Measurements from ENCODE around the gene SMC2. TPM values are rescaled to one million over a fixed set of nuclear protein-coding genes. Genes with fewer than 3 reads are reported as not detected.

The SMC2 gene
- total and polyA plus RNA-seq, 10 of the 15 experiments (the other 5 are each of a cell fraction or from before 2014, with no cell fraction given) = 22.9 to 116 (median 50.0) TPM

DNA sequence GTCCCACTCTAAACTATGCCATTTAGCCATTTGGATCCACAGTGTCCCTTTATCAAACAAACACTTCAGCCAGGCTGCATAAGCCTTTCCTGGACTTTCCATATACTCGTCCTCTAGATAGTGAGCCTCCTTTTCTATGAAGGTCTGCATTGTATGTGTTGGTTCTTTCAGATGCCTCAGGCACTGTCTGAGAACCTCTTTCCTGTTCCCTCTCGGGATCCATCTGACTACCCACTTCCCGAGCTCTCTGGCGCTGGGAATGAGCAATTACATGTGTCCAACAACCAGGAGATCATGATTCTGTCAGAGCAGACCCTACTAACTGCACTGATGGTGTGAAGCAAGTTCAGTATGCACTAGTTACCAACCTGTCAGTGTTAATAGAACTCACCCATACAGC is 14.2 kb downstream of the SMC2 start:
- ChIA-PET SMC1A (ENCODE audit: uncharacterized antibody, unreplicated experiment) (interaction anchor here (1.0 kb wide), 1 partner anchor 10 kb away, joined by 3 read pairs; no protein-coding TSS in a partner anchor), RAD21 (ENCODE audit: unreplicated experiment) (no interaction called here), CTCF (interaction anchor here (1.2 kb wide), 1 partner anchor 11 kb away, joined by 3 read pairs; no protein-coding TSS in a partner anchor), POLR2A (no interaction called here)
- Histone ChIP-seq H3K4me3 (no peak overlapping the region), H3K36me3 (ENCODE audit: control insufficient read depth in 2 of 2, insufficient read depth in 2 of 2, low read length in 1 of 2) (peaks cover 11 to 18% of the 10 kb centered on the region in 2 experiments), H3K9me3 (replicated peaks; ENCODE audit: control insufficient read depth, insufficient read depth, low read length) (no peaks in the 10 kb centered on the region), H3K27ac (ENCODE audit: control insufficient read depth, insufficient read depth) (no peak overlapping the region), H3K4me1 (ENCODE audit: control insufficient read depth, insufficient read depth, low read length) (no peaks in the 10 kb centered on the region), H3K79me2 (ENCODE audit: control insufficient read depth, insufficient read depth, low read length) (no peaks in the 10 kb centered on the region), H3K9ac (ENCODE audit: control insufficient read depth, insufficient read depth, low read length) (no peak overlapping the region), H4K20me1 (ENCODE audit: control insufficient read depth, insufficient read depth) (no peaks in the 10 kb centered on the region), H3K4me2 (ENCODE audit: control insufficient read depth, insufficient read depth) (no peak overlapping the region), H2AFZ (ENCODE audit: control insufficient read depth, low read depth, low read length) (no peak overlapping the region), H3K27me3 (replicated peaks in 1 of 2; ENCODE audit: control insufficient read depth in 2 of 2, insufficient read depth in 2 of 2, low read length in 1 of 2) (no peaks in the 10 kb centered on the region)
- intact Hi-C loops (cut with micrococcal nuclease; ENCODE audit: unreplicated experiment) (no loop called here), in situ Hi-C loops (cut with MboI) (no loop called here)
- no peak for FAIRE-seq
- no TSS peak for BruUV-seq (replicated peaks)
- WGBS (ENCODE audit: insufficient coverage, insufficient replicate concordance, low lambda C conversion rate, missing lambda C conversion rate) = 100% methylated on average over 4 of the region's 4 CpGs
- no peak for TF ChIP-seq MYC (IDR thresholded peaks at IDR 0.05; ENCODE audit: insufficient read depth, insufficient read length, insufficient replicate concordance, low read length, severe bottlenecking)
- TF ChIP-seq, protein P1, sequence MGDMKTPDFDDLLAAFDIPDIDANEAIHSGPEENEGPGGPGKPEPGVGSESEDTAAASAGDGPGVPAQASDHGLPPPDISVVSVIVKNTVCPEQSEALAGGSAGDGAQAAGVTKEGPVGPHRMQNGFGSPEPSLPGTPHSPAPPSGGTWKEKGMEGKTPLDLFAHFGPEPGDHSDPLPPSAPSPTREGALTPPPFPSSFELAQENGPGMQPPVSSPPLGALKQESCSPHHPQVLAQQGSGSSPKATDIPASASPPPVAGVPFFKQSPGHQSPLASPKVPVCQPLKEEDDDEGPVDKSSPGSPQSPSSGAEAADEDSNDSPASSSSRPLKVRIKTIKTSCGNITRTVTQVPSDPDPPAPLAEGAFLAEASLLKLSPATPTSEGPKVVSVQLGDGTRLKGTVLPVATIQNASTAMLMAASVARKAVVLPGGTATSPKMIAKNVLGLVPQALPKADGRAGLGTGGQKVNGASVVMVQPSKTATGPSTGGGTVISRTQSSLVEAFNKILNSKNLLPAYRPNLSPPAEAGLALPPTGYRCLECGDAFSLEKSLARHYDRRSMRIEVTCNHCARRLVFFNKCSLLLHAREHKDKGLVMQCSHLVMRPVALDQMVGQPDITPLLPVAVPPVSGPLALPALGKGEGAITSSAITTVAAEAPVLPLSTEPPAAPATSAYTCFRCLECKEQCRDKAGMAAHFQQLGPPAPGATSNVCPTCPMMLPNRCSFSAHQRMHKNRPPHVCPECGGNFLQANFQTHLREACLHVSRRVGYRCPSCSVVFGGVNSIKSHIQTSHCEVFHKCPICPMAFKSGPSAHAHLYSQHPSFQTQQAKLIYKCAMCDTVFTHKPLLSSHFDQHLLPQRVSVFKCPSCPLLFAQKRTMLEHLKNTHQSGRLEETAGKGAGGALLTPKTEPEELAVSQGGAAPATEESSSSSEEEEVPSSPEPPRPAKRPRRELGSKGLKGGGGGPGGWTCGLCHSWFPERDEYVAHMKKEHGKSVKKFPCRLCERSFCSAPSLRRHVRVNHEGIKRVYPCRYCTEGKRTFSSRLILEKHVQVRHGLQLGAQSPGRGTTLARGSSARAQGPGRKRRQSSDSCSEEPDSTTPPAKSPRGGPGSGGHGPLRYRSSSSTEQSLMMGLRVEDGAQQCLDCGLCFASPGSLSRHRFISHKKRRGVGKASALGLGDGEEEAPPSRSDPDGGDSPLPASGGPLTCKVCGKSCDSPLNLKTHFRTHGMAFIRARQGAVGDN (IDR thresholded peaks at IDR 0.05) = no peak
- no peak for TF ChIP-seq POU2F2 (IDR thresholded peaks at IDR 0.05; ENCODE audit: borderline replicate concordance, low read depth, low read length)
- TF ChIP-seq, protein P2, sequence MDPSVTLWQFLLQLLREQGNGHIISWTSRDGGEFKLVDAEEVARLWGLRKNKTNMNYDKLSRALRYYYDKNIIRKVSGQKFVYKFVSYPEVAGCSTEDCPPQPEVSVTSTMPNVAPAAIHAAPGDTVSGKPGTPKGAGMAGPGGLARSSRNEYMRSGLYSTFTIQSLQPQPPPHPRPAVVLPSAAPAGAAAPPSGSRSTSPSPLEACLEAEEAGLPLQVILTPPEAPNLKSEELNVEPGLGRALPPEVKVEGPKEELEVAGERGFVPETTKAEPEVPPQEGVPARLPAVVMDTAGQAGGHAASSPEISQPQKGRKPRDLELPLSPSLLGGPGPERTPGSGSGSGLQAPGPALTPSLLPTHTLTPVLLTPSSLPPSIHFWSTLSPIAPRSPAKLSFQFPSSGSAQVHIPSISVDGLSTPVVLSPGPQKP (IDR thresholded peaks at IDR 0.05; ENCODE audit: low read depth, low read length) = no peak
- TF ChIP-seq, protein P3, sequence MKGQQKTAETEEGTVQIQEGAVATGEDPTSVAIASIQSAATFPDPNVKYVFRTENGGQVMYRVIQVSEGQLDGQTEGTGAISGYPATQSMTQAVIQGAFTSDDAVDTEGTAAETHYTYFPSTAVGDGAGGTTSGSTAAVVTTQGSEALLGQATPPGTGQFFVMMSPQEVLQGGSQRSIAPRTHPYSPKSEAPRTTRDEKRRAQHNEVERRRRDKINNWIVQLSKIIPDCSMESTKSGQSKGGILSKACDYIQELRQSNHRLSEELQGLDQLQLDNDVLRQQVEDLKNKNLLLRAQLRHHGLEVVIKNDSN (IDR thresholded peaks at IDR 0.05; ENCODE audit: borderline replicate concordance, extremely low read length, insufficient read depth, low read depth, low read length) = no peak
- TF ChIP-seq, protein P4, sequence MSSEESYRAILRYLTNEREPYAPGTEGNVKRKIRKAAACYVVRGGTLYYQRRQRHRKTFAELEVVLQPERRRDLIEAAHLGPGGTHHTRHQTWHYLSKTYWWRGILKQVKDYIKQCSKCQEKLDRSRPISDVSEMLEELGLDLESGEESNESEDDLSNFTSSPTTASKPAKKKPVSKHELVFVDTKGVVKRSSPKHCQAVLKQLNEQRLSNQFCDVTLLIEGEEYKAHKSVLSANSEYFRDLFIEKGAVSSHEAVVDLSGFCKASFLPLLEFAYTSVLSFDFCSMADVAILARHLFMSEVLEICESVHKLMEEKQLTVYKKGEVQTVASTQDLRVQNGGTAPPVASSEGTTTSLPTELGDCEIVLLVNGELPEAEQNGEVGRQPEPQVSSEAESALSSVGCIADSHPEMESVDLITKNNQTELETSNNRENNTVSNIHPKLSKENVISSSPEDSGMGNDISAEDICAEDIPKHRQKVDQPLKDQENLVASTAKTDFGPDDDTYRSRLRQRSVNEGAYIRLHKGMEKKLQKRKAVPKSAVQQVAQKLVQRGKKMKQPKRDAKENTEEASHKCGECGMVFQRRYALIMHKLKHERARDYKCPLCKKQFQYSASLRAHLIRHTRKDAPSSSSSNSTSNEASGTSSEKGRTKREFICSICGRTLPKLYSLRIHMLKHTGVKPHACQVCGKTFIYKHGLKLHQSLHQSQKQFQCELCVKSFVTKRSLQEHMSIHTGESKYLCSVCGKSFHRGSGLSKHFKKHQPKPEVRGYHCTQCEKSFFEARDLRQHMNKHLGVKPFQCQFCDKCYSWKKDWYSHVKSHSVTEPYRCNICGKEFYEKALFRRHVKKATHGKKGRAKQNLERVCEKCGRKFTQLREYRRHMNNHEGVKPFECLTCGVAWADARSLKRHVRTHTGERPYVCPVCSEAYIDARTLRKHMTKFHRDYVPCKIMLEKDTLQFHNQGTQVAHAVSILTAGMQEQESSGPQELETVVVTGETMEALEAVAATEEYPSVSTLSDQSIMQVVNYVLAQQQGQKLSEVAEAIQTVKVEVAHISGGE (CRISPR knock-in tag; IDR thresholded peaks at IDR 0.05) = no peak
- TF ChIP-seq NFYB (IDR thresholded peaks at IDR 0.05; ENCODE audit: insufficient read depth, low read depth, low read length) = no peak
- ATAC-seq = no peak
- DNase-seq (ENCODE audit: low read depth, low spot score) = no peak

Data from GM12878 (cell line).